ENCODE data around the gene UBE4B. TPM values are rescaled to one million over a fixed set of nuclear protein-coding genes. Genes with fewer than 3 reads are reported as not detected.

The UBE4B gene
- total RNA-seq, 1 experiment from 2014 or later, result 28.1 TPM

DNA sequence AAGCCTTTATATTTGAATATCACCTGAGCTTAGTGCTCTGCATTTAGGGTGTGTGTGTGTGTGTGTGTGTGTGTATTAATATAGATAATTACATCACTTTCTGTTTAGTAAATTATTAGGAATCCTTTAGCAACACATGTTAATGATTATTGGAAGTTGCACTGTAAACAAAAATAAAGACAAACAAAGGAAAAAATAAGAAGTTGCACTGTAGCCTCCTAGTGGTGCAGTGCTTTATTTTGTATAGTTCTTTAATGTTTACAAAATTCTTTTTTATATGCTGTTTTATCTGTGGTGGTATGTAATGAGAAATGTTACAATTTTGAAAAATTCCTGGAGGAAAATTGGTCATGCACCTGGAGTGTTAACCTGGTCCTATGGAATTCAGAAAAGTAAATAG is 69.2 kb downstream of the UBE4B start:
- BruUV-seq (replicated peaks), result no TSS peak
- Mint-ChIP-seq H3K4me1 (ENCODE audit: low read depth, unreplicated experiment) (peaks cover 3% of the 10 kb centered on the region), H3K27ac (ENCODE audit: unreplicated experiment) (no peak overlapping the region), H3K9me3 (ENCODE audit: low read depth, unreplicated experiment) (no peaks in the 10 kb centered on the region), H3K27me3 (ENCODE audit: unreplicated experiment) (no peaks in the 10 kb centered on the region), H3K4me3 (ENCODE audit: low read depth, unreplicated experiment) (no peak overlapping the region), H3K36me3 (ENCODE audit: insufficient read depth, unreplicated experiment) (peaks cover 4% of the 10 kb centered on the region)
- TF ChIP-seq, protein P1, sequence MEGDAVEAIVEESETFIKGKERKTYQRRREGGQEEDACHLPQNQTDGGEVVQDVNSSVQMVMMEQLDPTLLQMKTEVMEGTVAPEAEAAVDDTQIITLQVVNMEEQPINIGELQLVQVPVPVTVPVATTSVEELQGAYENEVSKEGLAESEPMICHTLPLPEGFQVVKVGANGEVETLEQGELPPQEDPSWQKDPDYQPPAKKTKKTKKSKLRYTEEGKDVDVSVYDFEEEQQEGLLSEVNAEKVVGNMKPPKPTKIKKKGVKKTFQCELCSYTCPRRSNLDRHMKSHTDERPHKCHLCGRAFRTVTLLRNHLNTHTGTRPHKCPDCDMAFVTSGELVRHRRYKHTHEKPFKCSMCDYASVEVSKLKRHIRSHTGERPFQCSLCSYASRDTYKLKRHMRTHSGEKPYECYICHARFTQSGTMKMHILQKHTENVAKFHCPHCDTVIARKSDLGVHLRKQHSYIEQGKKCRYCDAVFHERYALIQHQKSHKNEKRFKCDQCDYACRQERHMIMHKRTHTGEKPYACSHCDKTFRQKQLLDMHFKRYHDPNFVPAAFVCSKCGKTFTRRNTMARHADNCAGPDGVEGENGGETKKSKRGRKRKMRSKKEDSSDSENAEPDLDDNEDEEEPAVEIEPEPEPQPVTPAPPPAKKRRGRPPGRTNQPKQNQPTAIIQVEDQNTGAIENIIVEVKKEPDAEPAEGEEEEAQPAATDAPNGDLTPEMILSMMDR (IDR thresholded peaks at IDR 0.05; ENCODE audit: unreplicated experiment), result no peak
- CTCF ChIA-PET, result no interaction called here
- no peak for DNase-seq
- intact Hi-C loops (cut with micrococcal nuclease; ENCODE audit: unreplicated experiment), result no loop called here

DNA sequence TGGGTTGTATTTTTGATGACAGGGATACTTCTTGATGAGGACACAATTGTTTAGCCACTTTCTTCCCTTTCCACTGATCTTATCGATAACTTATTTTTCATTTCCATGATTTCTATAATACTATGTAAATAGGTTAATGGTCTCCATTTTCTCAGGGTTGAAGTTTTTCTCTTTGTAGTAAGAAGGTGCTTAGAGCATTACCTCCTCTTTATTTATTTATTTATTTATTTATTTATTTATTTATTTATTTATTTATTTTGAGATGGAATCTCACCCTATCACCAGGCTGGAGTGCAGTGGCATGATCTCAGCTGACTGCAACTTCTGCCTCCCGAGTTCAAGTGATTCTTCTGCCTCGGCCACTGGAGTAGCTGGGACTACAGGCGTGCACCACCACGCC is 70.4 kb downstream of the UBE4B start:
- Mint-ChIP-seq H3K27me3 (ENCODE audit: unreplicated experiment) (no peaks in the 10 kb centered on the region), H3K4me3 (ENCODE audit: low read depth, unreplicated experiment) (no peak overlapping the region), H3K36me3 (ENCODE audit: insufficient read depth, unreplicated experiment) (peaks cover 14% of the 10 kb centered on the region), H3K27ac (ENCODE audit: unreplicated experiment) (no peak overlapping the region), H3K4me1 (ENCODE audit: low read depth, unreplicated experiment) (peaks cover 15% of the 10 kb centered on the region), H3K9me3 (ENCODE audit: low read depth, unreplicated experiment) (no peaks in the 10 kb centered on the region)
- BruUV-seq (replicated peaks), result no TSS peak
- CTCF ChIA-PET, result no interaction called here
- TF ChIP-seq, protein P1 (IDR thresholded peaks at IDR 0.05; ENCODE audit: unreplicated experiment), result no peak
- intact Hi-C loops (cut with micrococcal nuclease; ENCODE audit: unreplicated experiment), result no loop called here
- DNase-seq, result no peak

- BruUV-seq (replicated peaks), result no TSS peak
- no peak overlapping the region for H3K4me3 Mint-ChIP-seq (ENCODE audit: low read depth, unreplicated experiment)
- TF ChIP-seq, protein P1 (IDR thresholded peaks at IDR 0.05; ENCODE audit: unreplicated experiment), result no peak
- DNase-seq, result no peak
- H3K9me3 Mint-ChIP-seq (ENCODE audit: low read depth, unreplicated experiment), result no peaks in the 10 kb centered on the region
- no peak overlapping the region for H3K27ac Mint-ChIP-seq (ENCODE audit: unreplicated experiment)
- peaks cover 18% of the 10 kb centered on the region for H3K36me3 Mint-ChIP-seq (ENCODE audit: insufficient read depth, unreplicated experiment)
- no peaks in the 10 kb centered on the region for H3K27me3 Mint-ChIP-seq (ENCODE audit: unreplicated experiment)
- H3K4me1 Mint-ChIP-seq (ENCODE audit: low read depth, unreplicated experiment), result peaks cover 27% of the 10 kb centered on the region
- intact Hi-C loops (cut with micrococcal nuclease; ENCODE audit: unreplicated experiment), result no loop called here
- CTCF ChIA-PET, result no interaction called here
Measured at GRCh38 chr1:10104834-10105233, 72.1 kb downstream of the UBE4B start.

- H3K9me3 Mint-ChIP-seq (ENCODE audit: low read depth, unreplicated experiment), result no peaks in the 10 kb centered on the region
- peaks cover 18% of the 10 kb centered on the region for H3K36me3 Mint-ChIP-seq (ENCODE audit: insufficient read depth, unreplicated experiment)
- CTCF ChIA-PET, result no interaction called here
- no TSS peak for BruUV-seq (replicated peaks)
- no peaks in the 10 kb centered on the region for H3K27me3 Mint-ChIP-seq (ENCODE audit: unreplicated experiment)
- H3K4me3 Mint-ChIP-seq (ENCODE audit: low read depth, unreplicated experiment), result no peak overlapping the region
- TF ChIP-seq, protein P1 (IDR thresholded peaks at IDR 0.05; ENCODE audit: unreplicated experiment), result no peak
- H3K4me1 Mint-ChIP-seq (ENCODE audit: low read depth, unreplicated experiment), result peaks cover 27% of the 10 kb centered on the region
- no peak for DNase-seq
- H3K27ac Mint-ChIP-seq (ENCODE audit: unreplicated experiment), result no peak overlapping the region
- intact Hi-C loops (cut with micrococcal nuclease; ENCODE audit: unreplicated experiment), result no loop called here
Measured at GRCh38 chr1:10105484-10105883, 72.7 kb downstream of the UBE4B start.

All from Calu3 (cell line).